ENCODE data around the gene MRPS2.

DNA sequence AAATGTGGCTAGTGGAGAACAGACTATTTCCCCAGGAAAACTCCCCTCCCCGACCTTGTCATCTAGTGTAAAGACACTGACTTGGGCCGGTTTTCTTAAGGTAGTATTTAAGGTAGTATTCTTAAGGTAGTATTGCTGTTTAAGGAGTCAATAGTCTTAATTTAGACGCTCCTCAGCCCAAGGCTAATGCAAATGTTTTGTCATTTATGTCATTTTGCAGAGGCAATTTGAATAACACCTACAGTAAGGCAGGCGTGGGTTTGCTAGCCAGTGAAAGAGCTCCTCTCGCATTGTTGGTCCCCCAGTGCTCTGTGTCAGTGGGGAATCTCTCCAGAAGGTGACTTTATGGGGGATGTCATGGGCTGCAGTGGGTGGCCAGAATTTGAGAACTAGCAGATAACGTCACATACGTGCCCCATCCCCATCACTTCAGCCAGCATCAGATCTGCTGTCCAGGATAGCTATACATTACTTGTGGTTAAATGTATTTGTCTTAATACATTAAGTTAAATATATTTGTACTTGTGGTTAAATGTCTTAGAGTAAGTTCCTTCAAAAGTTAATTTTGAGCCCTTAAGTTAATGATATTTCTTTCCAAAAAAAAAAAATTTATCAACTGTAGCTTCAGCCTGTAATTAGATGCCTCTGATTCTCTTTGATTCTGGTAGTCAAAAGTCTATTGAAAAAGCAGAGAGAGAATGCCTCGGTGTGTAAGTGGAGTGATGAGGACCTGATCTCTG is 18.3 kb upstream of the MRPS2 start:
- TF ChIP-seq, protein P1, sequence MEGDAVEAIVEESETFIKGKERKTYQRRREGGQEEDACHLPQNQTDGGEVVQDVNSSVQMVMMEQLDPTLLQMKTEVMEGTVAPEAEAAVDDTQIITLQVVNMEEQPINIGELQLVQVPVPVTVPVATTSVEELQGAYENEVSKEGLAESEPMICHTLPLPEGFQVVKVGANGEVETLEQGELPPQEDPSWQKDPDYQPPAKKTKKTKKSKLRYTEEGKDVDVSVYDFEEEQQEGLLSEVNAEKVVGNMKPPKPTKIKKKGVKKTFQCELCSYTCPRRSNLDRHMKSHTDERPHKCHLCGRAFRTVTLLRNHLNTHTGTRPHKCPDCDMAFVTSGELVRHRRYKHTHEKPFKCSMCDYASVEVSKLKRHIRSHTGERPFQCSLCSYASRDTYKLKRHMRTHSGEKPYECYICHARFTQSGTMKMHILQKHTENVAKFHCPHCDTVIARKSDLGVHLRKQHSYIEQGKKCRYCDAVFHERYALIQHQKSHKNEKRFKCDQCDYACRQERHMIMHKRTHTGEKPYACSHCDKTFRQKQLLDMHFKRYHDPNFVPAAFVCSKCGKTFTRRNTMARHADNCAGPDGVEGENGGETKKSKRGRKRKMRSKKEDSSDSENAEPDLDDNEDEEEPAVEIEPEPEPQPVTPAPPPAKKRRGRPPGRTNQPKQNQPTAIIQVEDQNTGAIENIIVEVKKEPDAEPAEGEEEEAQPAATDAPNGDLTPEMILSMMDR (IDR thresholded peaks at IDR 0.05; ENCODE audit: extremely low read depth in 1 of 2, insufficient read depth in 1 of 2, low read depth in 1 of 2, low read length in 2 of 2), result no peak
- TF ChIP-seq JUN (IDR thresholded peaks at IDR 0.05; ENCODE audit: borderline replicate concordance, insufficient read depth, insufficient read length, low read depth) (no peak), EZH2 (IDR thresholded peaks at IDR 0.05; ENCODE audit: borderline replicate concordance, low read depth, low read length, severe bottlenecking) (no peak), POLR2A (IDR thresholded peaks at IDR 0.05; ENCODE audit: low read depth, low read length) (no peak), FOS (IDR thresholded peaks at IDR 0.05; ENCODE audit: borderline replicate concordance, insufficient read depth, low read length) (no peak), POLR2AphosphoS5 (IDR thresholded peaks at IDR 0.05; ENCODE audit: insufficient read depth, low read depth, low read length) (no peak)

Measured in endothelial cell of umbilical vein (primary cell).